Mesenteric fat pad (tissue), 1 donor: ENCODE measurements around the gene USO1. TPM values are rescaled to one million over a fixed set of nuclear protein-coding genes. Genes with fewer than 3 reads are reported as not detected.
A peak's percentile ranks its signal among the peaks of the same experiment; 100 is the strongest.
"Not testable (repeated sequence)": the region's sequence is repeated elsewhere in the genome, so short reads cannot be mapped to it uniquely, and the experiment has no call there.

Experiments used
- DNase-seq: peaks from one replicate; pipeline ENCODE4 v3.0.0-alpha.2; 2020; ENCODE audit warnings: low spot score
- long read RNA-seq: library from polyadenylated mRNA; unstranded; transcript quantifications from one replicate; pipeline ENCODE4 v2.0.0, GENCODE V29; 2020
- total RNA-seq: library from RNA; stranded (reverse); fragmentation: NEBNext Ultra II Directional; extraction: Animal tissue kit (Norgen Biotek cat#: 25700); gene quantifications from one replicate; pipeline ENCODE4 v1.2.1, GENCODE V29; 2021
- donor health status: DM: yes; HTN: yes; CAD: no.

USO1 gene, protein sequence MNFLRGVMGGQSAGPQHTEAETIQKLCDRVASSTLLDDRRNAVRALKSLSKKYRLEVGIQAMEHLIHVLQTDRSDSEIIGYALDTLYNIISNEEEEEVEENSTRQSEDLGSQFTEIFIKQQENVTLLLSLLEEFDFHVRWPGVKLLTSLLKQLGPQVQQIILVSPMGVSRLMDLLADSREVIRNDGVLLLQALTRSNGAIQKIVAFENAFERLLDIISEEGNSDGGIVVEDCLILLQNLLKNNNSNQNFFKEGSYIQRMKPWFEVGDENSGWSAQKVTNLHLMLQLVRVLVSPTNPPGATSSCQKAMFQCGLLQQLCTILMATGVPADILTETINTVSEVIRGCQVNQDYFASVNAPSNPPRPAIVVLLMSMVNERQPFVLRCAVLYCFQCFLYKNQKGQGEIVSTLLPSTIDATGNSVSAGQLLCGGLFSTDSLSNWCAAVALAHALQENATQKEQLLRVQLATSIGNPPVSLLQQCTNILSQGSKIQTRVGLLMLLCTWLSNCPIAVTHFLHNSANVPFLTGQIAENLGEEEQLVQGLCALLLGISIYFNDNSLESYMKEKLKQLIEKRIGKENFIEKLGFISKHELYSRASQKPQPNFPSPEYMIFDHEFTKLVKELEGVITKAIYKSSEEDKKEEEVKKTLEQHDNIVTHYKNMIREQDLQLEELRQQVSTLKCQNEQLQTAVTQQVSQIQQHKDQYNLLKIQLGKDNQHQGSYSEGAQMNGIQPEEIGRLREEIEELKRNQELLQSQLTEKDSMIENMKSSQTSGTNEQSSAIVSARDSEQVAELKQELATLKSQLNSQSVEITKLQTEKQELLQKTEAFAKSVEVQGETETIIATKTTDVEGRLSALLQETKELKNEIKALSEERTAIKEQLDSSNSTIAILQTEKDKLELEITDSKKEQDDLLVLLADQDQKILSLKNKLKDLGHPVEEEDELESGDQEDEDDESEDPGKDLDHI
- total RNA-seq = 68.7 TPM
- long read RNA-seq, partial matches to known transcripts = 222 of 245 reads
- long read RNA-seq, other reads (novel, unspliced or antisense) = 23 of 245 reads

DNA sequence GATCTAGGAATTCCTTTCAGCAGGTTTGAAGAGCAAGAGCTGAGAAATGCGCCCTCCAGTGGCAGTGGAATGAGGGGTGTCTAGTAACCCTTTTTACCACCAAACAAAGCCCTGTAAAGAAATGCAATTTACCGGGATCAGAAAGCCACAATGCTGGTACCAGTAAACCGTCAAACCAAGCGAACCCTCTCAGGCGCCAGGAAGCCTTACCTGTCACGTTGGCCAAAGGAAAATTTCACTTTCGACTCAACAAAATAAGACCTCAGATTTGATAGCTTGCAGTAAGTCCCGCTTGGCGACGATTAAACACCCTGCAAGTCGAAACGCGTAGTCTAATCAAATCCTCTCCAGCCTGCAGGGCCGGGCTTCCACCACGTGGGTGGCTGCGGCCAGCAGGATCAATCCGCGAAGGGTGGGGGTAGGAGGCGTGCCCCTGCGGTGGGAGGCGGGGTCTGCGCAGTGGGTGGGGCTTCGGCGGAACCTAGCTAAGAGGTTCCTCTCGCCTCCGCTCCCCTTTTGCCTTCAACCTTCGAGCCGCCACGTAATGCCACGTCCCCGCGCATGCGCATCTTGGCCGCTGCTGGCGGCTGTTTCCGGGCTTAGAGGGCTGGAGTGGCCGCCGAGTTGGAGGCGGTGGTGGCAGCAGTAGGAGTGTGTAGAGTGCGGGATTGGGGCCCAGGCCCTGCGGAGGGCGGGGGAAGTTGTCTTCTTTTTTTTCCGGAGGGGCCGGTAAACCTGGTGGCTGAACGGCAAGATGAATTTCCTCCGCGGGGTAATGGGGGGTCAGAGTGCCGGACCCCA is at the start of gene USO1:
TSS of gene USO1 (plus strand) at position 512 of the 801 bp plus-strand sequence. CDS start at position 755, 243 bp downstream.
- DNase-seq = peak; percentile 100

DNA sequence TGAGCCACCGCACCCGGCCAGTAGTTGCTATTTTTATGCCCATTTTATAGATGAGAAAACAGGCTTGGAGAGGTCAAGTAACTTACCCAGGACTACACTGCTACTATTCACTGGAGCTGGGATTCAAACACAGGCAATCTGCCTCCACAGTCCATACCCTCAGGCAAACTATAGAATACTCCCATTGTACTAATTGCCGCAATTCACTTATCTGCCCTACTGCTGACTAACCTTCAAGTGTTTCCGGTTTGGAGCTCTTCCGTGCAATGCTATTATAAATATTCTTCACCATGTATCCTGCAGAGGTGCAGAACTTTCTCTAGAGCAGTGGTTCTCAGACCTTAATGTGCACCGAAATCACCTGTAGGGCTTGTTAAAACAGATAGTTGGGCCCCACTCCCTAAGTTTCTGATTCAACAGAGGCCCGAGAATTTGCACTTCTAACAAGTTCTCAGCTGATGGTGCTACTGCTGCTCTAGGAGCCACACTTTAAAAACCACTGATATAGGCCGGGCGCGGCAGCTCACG is 49.3 kb upstream of the USO1 start:
- no peak for DNase-seq

DNA sequence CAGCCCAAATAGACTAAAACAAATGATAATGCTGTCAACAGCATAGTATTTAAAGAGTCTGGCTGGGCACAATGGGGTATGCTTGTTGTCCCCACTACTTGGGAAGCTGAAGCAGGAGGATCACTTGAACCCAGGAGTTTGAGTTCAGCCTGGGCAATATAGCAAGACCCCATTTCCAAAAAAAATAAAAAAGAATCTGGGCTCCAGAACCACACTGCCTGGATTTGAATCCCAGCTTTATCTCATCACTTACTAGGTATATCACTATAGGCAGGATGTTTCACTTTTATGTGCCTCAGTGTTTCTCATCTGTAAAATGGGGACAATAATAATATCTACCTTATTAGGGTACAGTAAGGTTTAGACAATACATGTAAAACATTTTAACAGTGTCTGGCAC is 45.9 kb upstream of the USO1 start:
- DNase-seq = no peak

DNA sequence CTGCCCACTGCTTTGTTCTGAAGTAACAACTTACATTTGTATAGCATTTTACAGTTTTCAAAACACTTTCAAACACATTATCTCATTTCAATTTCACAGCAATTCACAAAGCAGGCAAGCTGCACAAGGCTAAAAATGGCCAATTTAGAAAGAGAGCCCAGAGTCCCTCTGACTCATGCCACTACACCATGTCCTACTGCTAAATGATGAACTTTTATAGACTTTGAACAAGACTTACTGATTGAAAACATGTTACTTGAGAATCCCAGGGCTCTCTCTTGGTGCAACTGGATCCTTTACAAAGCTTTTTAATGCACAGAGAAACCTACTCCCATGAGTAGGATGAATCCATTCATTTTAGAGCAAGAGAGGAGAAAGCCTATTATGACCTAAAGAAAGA is 45.4 kb upstream of the USO1 start:
- no peak for DNase-seq

DNA sequence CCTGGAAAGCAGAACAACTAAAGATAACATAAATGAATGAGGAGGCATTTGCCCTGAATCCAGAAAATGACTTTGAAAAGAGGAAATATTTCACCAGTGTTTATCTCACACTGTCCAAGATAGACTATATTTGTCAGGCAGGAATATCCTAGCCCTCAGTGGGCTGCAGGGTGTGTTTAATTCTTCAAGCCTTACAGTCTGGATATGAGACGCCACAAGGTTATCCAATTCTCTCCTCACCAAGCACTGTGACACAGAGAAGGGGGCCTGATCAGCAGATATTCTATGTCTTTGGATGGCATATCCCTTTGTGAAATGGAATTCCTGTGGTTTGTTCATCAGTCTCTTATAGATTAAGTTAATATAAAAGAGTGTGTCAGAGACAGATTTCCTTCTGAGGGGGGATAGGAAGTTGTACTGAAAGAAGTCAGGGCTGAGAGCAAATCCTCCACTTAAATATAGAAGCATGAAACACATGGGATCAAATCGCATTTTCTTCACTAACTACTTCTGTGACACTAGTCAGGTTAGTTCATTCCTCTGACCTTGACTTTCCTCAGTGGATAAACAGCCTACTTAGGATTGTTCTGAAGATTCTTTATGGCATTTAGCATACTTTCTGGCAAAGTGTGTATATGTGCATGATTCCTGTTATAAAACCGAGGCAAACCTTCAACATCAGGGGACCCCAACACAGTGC is 44.4 kb upstream of the USO1 start:
- DNase-seq = no peak

DNA sequence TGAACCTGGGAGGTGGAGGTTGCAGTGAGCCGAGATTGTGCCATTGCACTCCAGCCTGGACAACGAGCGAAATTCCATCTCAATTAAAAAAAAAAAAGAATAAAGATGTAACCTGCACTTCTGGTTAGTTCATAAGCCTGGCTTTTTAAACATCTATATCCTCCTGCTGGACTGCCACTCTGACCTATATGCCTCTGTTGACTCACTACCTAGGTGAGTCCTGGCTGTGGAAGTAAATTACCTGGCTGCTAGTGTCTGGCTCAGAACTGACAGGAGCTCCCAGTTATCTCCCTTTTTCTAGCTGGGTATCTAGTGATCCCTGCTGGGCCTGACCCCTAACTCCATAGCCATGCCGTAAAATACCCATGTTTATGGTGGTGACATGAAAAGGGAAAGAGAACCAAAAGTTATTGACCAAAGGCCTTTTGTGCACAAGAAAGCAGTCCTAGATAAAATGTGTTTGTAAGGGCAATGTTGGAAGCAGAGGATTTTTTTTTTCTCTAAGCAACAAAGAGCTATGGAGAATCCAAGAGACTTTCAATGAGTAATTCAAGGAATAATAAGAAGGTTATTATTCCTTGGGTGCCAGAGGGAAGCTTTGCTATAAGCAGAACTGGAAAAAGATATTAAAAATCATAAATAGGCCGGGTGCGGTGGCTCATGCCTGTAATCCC is 40.8 kb upstream of the USO1 start:
- no peak for DNase-seq

DNA sequence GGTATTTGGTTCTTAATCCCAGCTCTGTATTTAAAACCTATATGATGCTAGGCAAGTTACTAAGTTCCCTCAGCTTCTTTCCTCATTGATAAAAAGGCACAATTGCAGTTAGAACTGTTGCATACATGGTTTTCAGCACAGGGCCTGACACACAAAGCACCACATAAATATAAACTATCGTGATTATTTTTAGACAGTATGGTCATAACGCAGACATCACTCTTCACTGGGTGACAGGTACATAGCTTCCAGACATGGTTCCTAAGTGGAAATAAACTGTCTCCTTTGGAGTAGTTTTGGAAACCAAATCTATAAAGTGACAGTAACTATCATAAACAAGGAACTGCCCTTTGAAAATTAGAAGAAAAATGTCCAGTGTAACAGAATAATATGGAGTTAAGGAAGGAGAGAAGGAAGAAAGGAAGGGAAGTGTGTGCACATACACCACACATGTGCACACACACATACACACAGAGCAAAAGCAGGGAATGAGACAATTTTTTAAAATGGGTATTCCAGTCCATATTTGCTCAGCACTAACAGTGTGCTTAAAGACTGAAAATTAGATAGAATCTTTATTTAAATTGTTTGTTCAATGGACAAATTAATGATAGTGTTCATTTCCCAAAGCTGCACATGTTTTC is 38.7 kb upstream of the USO1 start:
- no peak for DNase-seq

DNA sequence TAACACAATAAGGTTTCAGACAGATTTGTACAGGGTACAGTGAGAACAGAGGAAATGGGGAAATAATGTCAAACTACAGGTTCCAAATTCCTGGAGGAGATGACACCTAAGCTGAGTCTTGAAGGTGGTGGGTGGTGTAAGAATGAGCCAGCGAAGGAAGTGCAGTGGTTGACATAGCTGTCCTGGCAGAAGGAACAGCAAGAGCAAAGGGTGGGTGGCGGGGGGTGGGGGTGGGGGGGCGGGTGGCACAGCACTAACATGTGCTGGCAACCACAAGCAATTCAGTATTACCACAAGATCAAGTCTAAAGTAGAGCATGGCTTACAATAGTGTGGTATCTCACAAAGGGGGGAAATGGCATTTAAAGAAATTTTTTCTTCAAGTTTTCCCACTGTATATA is 38.0 kb upstream of the USO1 start:
- DNase-seq = no peak

DNA sequence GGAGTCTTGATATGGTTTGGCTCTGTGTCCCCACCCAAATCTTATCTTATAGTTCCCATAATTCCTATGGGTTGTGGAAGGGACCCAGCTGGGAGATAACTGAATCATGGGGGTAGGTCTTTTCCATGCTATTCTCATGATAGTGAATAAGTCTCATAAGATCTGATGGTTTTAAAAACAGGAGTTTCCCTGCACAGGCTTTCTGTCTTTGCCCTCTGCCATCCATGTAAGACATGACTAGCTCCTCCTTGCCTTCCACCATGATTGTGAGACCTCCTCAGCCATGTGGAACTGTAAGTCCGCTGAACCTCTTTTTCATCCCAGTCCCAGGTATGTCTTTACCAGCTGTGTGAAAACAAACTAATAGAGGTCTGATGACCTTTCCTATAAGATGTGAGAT is 37.3 kb upstream of the USO1 start:
- not testable (repeated sequence) for DNase-seq

DNA sequence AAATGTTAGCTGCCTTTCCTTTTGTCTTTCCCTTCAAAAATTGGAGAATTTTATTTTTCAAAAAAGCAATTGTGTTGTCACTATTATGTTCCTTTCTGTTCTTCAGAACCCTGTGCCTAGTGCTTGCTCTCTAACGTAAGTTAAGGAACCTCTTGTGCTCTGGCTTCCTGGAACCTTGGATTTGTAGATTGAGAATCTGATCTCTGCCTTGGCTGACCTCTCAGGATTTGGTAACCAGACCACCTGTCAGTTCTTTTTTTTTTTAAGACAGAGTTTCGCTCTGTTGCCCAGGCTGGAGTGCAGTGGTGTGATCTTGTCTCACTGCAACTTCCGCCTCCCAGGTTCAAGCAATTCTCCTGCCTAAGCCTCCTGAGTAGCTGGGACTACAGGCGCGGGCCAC is 32.3 kb upstream of the USO1 start:
- not testable (repeated sequence) for DNase-seq

DNA sequence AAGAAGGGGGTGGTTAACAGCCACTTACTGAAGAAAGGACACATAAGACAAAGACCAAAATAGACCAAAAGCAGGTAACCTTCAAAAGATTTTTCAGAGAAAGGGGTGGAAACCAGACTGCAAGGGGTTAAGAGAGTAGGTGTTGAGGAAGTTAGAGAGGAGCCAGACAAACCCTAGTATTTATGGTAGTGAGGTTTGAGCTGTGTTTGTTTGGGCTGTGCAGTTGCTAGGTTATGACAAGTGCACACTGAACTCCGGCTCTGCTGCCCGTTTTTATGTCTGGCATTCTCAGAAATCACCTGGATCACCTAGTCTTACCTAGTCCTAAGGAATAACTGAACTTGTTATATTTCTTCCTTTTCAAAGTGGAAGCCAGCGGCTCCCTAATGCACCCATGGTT is 28.3 kb upstream of the USO1 start:
- DNase-seq = no peak

DNA sequence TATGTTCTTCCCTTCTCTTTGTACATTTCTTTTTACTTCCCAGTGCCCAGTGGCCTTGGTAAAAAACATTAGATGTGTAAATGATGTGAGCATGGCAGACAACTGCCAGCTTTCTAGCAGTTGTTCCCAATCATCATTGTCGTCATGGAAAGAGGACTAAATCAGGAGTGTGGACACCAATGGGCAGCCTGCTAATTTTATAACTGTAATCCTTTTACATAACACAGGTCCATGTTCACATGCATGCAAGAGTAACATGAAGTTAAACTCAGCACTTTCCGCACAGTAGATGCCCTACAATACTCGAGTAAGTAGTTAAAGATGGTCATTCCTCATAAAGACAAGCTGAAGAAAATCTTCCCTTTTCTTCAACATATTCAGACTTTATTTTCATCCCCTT is 27.8 kb upstream of the USO1 start:
- no peak for DNase-seq

DNA sequence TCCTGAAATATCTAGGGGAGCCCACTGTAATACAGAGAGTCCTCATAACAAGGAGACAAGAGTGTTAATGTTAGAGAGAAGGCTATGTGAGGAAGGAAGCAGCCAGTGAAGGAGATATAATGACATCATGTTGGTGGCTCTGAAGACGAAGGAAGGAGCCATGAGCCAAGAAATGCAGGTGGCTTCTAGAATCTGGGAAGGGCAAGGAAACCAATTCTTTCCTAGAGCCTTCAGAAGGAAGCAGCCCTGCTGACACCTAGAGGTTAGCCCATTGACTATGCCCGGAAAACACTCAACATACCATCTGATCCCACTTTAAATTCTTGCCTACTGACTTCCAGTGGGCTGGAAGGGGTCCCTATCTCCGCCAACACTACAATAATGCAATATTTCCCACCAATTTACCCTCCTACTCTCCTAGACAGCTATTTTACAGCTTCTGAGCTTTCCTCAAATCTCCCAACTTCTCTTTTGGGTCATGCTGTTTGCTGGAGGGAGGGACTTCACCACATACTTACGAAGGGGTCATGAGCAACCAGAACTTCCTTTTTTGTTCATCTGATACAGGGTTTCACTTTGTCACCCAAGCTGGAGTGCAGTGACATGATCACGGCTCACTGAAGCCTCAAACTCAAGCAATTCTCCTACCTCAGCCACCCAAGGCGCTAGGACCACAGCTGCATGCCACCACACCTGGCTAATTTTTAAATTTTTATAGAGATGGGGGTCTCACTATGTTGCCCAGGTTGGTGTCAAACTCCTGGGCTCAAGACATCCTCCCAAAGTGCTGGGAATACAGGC is 26.0 kb upstream of the USO1 start:
- no peak for DNase-seq

DNA sequence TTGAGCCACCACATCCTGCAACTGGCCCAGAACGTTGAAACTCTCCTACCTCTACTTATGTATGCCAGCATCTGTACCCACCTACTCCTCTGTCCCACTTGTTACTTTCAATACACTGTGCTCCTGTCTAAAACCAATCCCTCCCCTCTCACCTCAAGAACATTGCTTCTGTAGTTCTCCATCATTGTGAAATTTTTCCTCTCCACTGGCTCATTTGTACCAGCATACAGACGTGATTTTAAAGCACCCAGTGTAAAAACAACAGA is 25.5 kb upstream of the USO1 start:
- no peak for DNase-seq

DNA sequence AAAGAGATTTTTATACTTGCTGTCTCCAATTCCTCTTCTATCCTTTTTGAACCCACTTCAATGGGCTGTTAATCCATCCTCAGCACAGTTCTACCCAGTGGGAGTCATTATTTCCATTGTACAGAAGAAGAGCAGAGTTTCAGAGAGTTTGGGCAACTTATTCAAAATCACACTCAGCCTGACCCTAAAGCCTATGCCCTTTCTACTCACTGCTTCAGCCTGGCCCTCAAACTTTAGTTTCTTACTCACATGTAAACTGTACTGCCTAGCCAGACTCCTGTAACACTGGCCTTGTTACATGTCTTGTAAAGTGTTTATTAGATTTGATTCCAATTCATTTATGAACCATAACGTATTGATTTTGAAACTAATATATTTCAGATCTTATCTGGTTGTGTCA is 25.1 kb upstream of the USO1 start:
- DNase-seq = no peak

DNA sequence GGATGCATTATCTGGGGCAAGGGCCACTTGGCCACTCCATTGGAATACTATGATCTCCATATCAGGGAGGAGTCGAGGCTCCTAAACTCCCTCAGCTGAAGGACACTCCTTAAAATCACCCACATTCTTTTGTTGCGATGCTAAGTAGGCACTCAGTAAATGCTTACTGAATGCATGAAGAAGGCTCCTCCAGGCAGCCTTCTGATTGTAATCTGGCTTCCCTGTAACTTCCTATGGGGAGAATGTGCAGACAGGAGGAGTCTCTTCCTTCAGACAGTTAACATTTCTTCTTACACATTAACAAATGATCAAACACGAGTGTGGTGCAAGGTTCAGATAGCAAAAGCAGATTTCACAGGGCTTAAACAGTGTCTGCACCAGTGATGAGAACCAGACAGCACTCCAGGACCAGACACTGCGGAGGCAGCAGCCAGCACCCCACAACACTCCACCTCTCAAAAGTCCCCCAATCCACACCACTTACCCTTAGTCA is 21.4 kb upstream of the USO1 start:
- no peak for DNase-seq

DNA sequence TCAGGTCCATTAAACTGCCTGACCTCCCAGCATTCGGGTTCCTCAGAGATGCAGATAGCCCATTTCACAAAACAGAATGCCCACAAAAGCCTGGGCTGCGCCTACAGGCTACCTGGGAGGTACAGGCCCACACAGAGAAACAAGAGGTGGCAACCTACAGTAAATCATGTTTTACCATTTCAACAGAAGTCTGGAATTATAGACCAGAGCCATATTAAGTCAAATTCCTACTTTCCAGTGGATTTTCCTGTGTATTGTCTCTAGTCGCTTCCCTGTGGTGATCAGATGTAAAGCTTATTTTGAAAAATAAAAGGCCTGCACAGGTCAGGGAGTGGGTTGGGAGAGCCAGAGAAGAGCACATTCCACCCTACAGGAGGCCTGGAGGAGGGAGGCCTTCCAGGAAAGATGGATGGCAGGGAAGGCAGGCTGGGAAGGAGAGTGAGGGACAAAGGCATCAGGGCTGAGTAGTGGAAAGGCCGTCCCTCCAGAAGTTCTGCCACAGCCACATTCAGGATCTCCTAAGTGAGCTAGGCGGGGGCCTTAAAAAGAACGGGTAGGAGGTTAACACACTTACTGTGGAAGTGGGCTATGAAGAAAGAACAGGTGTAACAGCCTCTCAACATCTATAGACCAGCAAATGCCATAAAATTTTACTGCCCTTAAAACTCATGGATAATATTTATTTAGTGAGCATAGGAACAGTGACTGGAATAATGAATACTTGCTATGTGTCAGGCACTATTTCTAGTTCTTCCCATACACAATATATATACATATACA is 19.0 kb upstream of the USO1 start:
- no peak for DNase-seq

DNA sequence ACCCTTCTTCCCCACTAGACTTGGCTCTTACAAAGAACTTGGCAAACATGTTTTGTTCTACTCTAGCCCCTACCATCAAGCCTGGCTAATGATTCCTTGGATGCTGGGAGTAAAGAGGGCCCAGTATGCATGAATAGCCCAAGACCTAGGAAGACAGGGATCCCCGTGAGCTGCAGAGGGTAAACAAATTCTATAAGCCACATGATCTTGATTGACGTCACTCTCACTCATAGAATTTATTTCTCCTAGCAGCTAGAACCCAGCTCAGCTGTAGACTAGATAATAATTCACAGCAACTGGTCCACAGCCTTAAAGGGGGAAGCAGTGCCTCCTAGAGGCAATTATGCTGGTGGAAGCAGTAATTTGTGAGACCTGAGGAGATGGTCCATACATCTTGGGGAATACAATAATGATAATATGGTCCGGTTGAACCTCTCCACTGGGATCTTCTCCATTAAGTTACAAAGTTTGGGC is 16.1 kb upstream of the USO1 start:
- no peak for DNase-seq
